ENCODE results near the gene GTPBP3.

- no peak for TF ChIP-seq EZH2phosphoT487 (IDR thresholded peaks at IDR 0.05; ENCODE audit: insufficient read depth, low read depth)
- no peak for TF ChIP-seq EZH2 (IDR thresholded peaks at IDR 0.05; ENCODE audit: insufficient read depth, poor library complexity, severe bottlenecking)
Observed at GRCh38 chr19:17390665-17391370, 53.5 kb downstream of the GTPBP3 start.

Measured in GM23248 (cell line).